ENCODE data around the gene CBFA2T2. TPM values are rescaled to one million over a fixed set of nuclear protein-coding genes. Genes with fewer than 3 reads are reported as not detected.
"Not testable (repeated sequence)": the region's sequence is repeated elsewhere in the genome, so short reads cannot be mapped to it uniquely, and the experiment has no call there.

CBFA2T2 gene
- total and polyA plus RNA-seq, 2 donors from 2014 or later, result 5.5 to 17.3 TPM

DNA sequence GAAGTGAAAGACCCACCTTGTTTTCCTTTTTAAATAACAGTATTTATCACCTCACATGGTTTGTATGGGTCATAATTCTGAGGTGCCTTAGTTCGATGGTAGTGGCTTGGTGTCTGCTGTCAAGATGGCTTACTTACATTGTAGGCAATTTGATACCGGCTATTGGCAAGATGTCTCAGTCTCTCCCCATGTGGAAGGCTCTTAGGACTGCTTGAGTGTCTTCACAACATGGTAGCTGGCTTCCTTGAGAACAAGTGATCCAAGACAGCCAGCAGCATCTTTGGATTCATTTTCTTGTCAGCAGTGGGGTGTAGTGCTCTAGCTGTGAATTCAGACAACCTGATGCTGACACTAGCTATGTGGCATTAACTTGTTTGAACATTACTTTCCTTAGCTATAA lies 70.1 kb downstream of the CBFA2T2 start:
- intact Hi-C loops (cut with DNase I), result no loop called here
- H3K4me3 ChIP-seq (ENCODE audit: low read length in 3 of 3), result no peak overlapping the region
- no peak for DNase-seq
- FAIRE-seq, result no peak
- no peak overlapping the region for H3K27ac ChIP-seq (ENCODE audit: low read depth in 2 of 2, low read length in 2 of 2)
- H3K36me3 ChIP-seq (ENCODE audit: control insufficient read depth in 2 of 3, insufficient read depth in 3 of 3, low read length in 3 of 3), result no peaks in the 10 kb centered on the region
- no peak overlapping the region for H3K9ac ChIP-seq (ENCODE audit: low read length in 3 of 3)
- TF ChIP-seq, protein P1, sequence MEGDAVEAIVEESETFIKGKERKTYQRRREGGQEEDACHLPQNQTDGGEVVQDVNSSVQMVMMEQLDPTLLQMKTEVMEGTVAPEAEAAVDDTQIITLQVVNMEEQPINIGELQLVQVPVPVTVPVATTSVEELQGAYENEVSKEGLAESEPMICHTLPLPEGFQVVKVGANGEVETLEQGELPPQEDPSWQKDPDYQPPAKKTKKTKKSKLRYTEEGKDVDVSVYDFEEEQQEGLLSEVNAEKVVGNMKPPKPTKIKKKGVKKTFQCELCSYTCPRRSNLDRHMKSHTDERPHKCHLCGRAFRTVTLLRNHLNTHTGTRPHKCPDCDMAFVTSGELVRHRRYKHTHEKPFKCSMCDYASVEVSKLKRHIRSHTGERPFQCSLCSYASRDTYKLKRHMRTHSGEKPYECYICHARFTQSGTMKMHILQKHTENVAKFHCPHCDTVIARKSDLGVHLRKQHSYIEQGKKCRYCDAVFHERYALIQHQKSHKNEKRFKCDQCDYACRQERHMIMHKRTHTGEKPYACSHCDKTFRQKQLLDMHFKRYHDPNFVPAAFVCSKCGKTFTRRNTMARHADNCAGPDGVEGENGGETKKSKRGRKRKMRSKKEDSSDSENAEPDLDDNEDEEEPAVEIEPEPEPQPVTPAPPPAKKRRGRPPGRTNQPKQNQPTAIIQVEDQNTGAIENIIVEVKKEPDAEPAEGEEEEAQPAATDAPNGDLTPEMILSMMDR (IDR thresholded peaks at IDR 0.05; ENCODE audit: borderline replicate concordance, extremely low read depth, insufficient read depth), result no peak
- no peaks in the 10 kb centered on the region for H3K9me3 ChIP-seq (ENCODE audit: control insufficient read depth in 2 of 3, insufficient read depth in 1 of 3, low read length in 3 of 3)
- H3K4me1 ChIP-seq (ENCODE audit: control insufficient read depth in 2 of 3, insufficient read depth in 2 of 3, low read depth in 1 of 3, low read length in 3 of 3), result peaks cover 2 to 13% (median 3%) of the 10 kb centered on the region in 3 donors
- no peaks in the 10 kb centered on the region for H3K27me3 ChIP-seq (ENCODE audit: control insufficient read depth, insufficient read depth, low read length)

DNA sequence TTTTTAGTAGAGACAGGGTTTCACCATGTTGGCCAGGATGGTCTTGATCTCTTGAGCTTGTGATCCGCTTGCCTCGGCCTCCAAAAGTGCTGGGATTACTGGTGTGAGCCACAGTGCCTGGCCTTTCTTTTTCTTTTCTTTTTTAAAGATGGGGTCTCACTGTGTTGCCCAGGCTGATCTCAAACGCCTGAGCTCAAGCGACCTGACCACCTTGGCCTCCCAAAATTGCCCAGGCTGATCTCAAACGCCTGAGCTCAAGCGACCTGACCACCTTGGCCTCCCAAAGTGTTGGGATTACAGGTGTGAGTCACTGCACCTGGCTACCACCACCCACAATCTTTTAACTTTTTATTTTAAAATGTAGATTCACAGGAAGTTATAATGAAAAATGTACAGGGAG lies 71.2 kb downstream of the CBFA2T2 start:
- H3K36me3 ChIP-seq (ENCODE audit: control insufficient read depth in 2 of 3, insufficient read depth in 3 of 3, low read length in 3 of 3); H3K9ac ChIP-seq (ENCODE audit: low read length in 3 of 3); H3K9me3 ChIP-seq (ENCODE audit: control insufficient read depth in 2 of 3, insufficient read depth in 1 of 3, low read length in 3 of 3); H3K4me3 ChIP-seq (ENCODE audit: low read length in 3 of 3); H3K4me1 ChIP-seq (ENCODE audit: control insufficient read depth in 2 of 3, insufficient read depth in 2 of 3, low read depth in 1 of 3, low read length in 3 of 3); H3K27ac ChIP-seq (ENCODE audit: low read depth in 2 of 2, low read length in 2 of 2); intact Hi-C loops (cut with DNase I); DNase-seq; FAIRE-seq; H3K27me3 ChIP-seq (ENCODE audit: control insufficient read depth, insufficient read depth, low read length): not testable (repeated sequence)

DNA sequence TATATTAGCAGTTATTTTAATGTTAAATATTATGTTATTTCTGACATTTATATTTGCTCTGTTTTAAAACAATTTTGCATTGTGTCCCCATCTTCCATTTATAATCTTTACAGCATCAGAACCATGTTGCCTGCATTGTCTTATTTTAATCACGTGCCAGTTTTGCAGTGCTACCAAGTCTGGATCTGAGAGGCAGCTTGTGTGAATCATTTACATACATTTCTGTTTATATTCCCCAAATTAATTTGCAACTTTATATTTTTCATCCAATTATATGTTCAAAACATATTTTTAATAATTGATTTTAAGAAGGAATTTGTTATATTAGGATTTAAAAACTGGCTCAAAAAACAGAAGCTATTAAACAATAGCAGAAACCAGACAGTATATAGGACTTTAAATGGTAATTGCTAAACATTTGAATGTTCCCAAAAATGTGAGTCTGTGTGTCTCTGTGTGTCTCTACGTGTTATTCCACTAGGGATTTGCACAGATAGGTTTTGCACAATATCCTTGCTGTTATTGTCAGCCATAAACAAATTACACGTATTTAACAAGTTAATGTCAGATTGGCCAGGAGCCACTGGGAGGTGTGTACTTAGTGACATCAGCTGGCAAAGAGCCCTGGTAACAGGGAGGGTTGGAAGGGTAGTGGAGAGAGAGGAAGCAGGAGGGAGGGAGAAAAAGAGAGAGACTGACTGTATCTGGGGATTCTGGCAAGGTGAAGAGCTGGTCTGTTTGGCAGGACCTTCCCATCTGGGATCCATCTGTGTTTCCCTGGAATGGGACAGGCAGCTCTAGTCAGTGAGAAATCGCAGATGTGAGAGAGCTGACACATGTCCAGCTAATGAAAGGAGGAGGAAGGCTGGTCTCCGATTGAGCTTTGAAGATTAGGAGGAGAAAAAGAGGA lies 72.1 kb downstream of the CBFA2T2 start:
- peak overlapping the region in 1 of 3 donors; percentile 13 for H3K4me3 ChIP-seq (ENCODE audit: low read length in 3 of 3)
- DNase-seq, result peak in 4 of 5 donors; percentile 50 to 81 (median 62)
- H3K27me3 ChIP-seq (ENCODE audit: control insufficient read depth, insufficient read depth, low read length), result no peaks in the 10 kb centered on the region
- intact Hi-C loops (cut with DNase I), result no loop called here
- H3K4me1 ChIP-seq (ENCODE audit: control insufficient read depth in 2 of 3, insufficient read depth in 2 of 3, low read depth in 1 of 3, low read length in 3 of 3), result peaks cover 0 to 9% (median 2%) of the 10 kb centered on the region in 3 donors
- H3K9me3 ChIP-seq (ENCODE audit: control insufficient read depth in 2 of 3, insufficient read depth in 1 of 3, low read length in 3 of 3), result no peaks in the 10 kb centered on the region
- no peak for FAIRE-seq
- no peaks in the 10 kb centered on the region for H3K36me3 ChIP-seq (ENCODE audit: control insufficient read depth in 2 of 3, insufficient read depth in 3 of 3, low read length in 3 of 3)
- no peak overlapping the region for H3K9ac ChIP-seq (ENCODE audit: low read length in 3 of 3)
- TF ChIP-seq, protein P1 (IDR thresholded peaks at IDR 0.05; ENCODE audit: borderline replicate concordance, extremely low read depth, insufficient read depth), result no peak
- H3K27ac ChIP-seq (ENCODE audit: low read depth in 2 of 2, low read length in 2 of 2), result no peak overlapping the region

DNA sequence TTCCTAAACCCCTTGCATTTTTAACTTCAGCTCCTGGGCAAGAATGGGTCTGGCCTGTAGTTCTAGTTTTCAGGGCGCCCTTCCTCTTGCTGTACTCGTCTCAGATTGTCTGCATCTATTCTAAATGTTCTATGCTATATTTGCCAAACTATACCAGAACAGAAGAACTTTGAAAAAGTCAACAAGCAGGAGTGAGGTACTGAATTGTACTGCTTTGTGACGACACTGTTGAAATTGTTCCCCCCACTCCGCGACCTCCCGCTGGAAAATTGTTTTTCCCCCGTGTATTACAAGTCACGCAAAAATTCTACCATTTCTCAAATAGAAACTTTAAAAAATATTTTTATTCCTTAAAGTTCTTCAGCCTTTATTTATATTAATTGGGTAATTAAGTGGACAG lies 73.9 kb downstream of the CBFA2T2 start:
- intact Hi-C loops (cut with DNase I), result no loop called here
- Histone ChIP-seq H3K27ac (ENCODE audit: low read depth in 2 of 2, low read length in 2 of 2) (no peak overlapping the region), H3K27me3 (ENCODE audit: control insufficient read depth, insufficient read depth, low read length) (no peaks in the 10 kb centered on the region), H3K4me1 (ENCODE audit: control insufficient read depth in 2 of 3, insufficient read depth in 2 of 3, low read depth in 1 of 3, low read length in 3 of 3) (peaks cover 2 to 12% (median 6%) of the 10 kb centered on the region in 3 donors), H3K9ac (ENCODE audit: low read length in 3 of 3) (no peak overlapping the region), H3K4me3 (ENCODE audit: low read length in 3 of 3) (no peak overlapping the region), H3K9me3 (ENCODE audit: control insufficient read depth in 2 of 3, insufficient read depth in 1 of 3, low read length in 3 of 3) (no peaks in the 10 kb centered on the region), H3K36me3 (ENCODE audit: control insufficient read depth in 2 of 3, insufficient read depth in 3 of 3, low read length in 3 of 3) (no peaks in the 10 kb centered on the region)
- no peak for DNase-seq
- no peak for FAIRE-seq
- TF ChIP-seq, protein P1 (IDR thresholded peaks at IDR 0.05; ENCODE audit: borderline replicate concordance, extremely low read depth, insufficient read depth), result no peak

Data from kidney (tissue), 14 donors.